Left lung (tissue), 10 donors: ENCODE measurements around the gene SPINT1. TPM values are rescaled to one million over a fixed set of nuclear protein-coding genes. Genes with fewer than 3 reads are reported as not detected.

ENCODE experiments used
- ATAC-seq: fragments of 200-7000 bp; cut with Tn5 transposase; one replicate; pipeline ENCODE4 v1.9.1; 2020; ENCODE audit warnings: moderate library complexity
- DNase-seq, 4 donors: peaks; one replicate each; pipeline ENCODE4 v3.0.0-alpha.2; 2013 to 2020
- H3K27ac ChIP-seq, 2 donors: fragments of 200-600 bp; sonication (generic) in 1 of 2; one replicate each; pipeline versions ENCODE4 v1.5.0 to v1.8.0; 2020 to 2021
- H3K27me3 ChIP-seq, 2 donors: fragments of 200-600 bp; sonication (generic) in 1 of 2; one replicate each; pipeline versions ENCODE4 v1.5.0 to v1.8.0; 2020 to 2021
- H3K36me3 ChIP-seq, 2 donors: fragments of 200-600 bp; sonication (generic) in 1 of 2; one replicate each; pipeline versions ENCODE4 v1.5.0 to v1.8.0; 2020 to 2021
- H3K4me1 ChIP-seq, 2 donors: fragments of 200-600 bp; one replicate each; pipeline ENCODE4 v1.8.0; 2021
- H3K4me3 ChIP-seq, 2 donors: fragments of 200-600 bp; sonication (generic) in 1 of 2; one replicate each; pipeline versions ENCODE4 v1.5.0 to v1.8.0; 2020 to 2021; ENCODE audit warnings: mild to moderate bottlenecking in 1 of 2
- H3K9me3 ChIP-seq, 2 donors: fragments of 200-600 bp; sonication (generic) in 1 of 2; one replicate each; pipeline versions ENCODE4 v1.5.0 to v1.8.0; 2020 to 2021
- CTCF ChIP-seq, 2 donors: fragments of 200-600 bp; sonication (generic) in 1 of 2; IDR thresholded peaks; one replicate each; pipeline versions ENCODE4 v1.5.0 to v1.8.0; 2021; ENCODE audit warnings: antibody characterized with exemption in 2 of 2
- intact Hi-C, 2 donors: fragments of 100-400 bp; cut with DNase I; formaldehyde crosslinking; loops; one replicate each; pipeline versions ENCODE4 v1.11.2 to v1.14.2; 2022
- polyA plus RNA-seq, 6 donors: library from polyadenylated mRNA; unstranded; fragments of 120-200 nt; gene quantifications; one replicate each; pipeline ENCODE4 v1.2.1, GENCODE V29; 2013; ENCODE audit not compliant: insufficient read length in 6 of 6
- total RNA-seq, 2 donors: library from RNA; stranded (reverse); fragmentation: NEBNext Ultra II Directional; extraction: Animal tissue kit (Norgen Biotek cat#: 25700); gene quantifications; one replicate each; pipeline ENCODE4 v1.2.1, GENCODE V29; 2021
- donor health status: DM: no; HTN: yes; CAD: no.
- donor health status: DM: no; HTN: no; CAD: no.

The SPINT1 gene
- total and polyA plus RNA-seq, 8 donors = 51.8 to 160 (median 67.5) TPM

GRCh38 chr15:40808861-40809450, 34.9 kb upstream of the SPINT1 start:
- Histone ChIP-seq H3K4me3 (no peak overlapping the region), H3K27me3 (no peaks in the 10 kb centered on the region), H3K9me3 (no peaks in the 10 kb centered on the region), H3K4me1 (peaks cover 10 to 38% of the 10 kb centered on the region in 2 donors), H3K27ac (no peak overlapping the region), H3K36me3 (peaks cover 0 to 40% of the 10 kb centered on the region in 2 donors)
- DNase-seq (no peak), ATAC-seq (no peak)
- intact Hi-C loops = no loop called here
- no peak for TF ChIP-seq CTCF (IDR thresholded peaks at IDR 0.05)

GRCh38 chr15:40812721-40813425, 31.0 kb upstream of the SPINT1 start:
- H3K9me3 ChIP-seq = no peaks in the 10 kb centered on the region
- peaks cover 3 to 11% of the 10 kb centered on the region in 2 donors for H3K4me1 ChIP-seq
- intact Hi-C loops = no loop called here
- TF ChIP-seq CTCF (IDR thresholded peaks at IDR 0.05) = no peak
- DNase-seq (no peak), ATAC-seq (no peak)
- H3K27me3 ChIP-seq = no peaks in the 10 kb centered on the region
- H3K36me3 ChIP-seq = peaks cover 0 to 52% of the 10 kb centered on the region in 2 donors
- no peak overlapping the region for H3K27ac ChIP-seq
- H3K4me3 ChIP-seq = no peak overlapping the region

- Histone ChIP-seq H3K27me3 (no peaks in the 10 kb centered on the region), H3K4me3 (no peak overlapping the region), H3K9me3 (no peaks in the 10 kb centered on the region), H3K36me3 (peaks cover 0 to 46% of the 10 kb centered on the region in 2 donors), H3K4me1 (no peaks in the 10 kb centered on the region), H3K27ac (no peak overlapping the region)
- TF ChIP-seq CTCF (IDR thresholded peaks at IDR 0.05) = no peak
- ATAC-seq (peak; percentile 36), DNase-seq (peak in 2 of 4 donors; percentile 43 to 61)
- intact Hi-C loops = no loop called here
These were observed 28.7 kb upstream of the SPINT1 start for GRCh38 chr15:40815042-40815698.

- intact Hi-C loops = no loop called here
- Histone ChIP-seq H3K36me3 (peaks cover 0 to 11% of the 10 kb centered on the region in 2 donors), H3K27ac (no peak overlapping the region), H3K4me1 (no peaks in the 10 kb centered on the region), H3K4me3 (no peak overlapping the region), H3K27me3 (no peaks in the 10 kb centered on the region), H3K9me3 (no peaks in the 10 kb centered on the region)
- no peak for ATAC-seq
- no peak for DNase-seq
- TF ChIP-seq CTCF (IDR thresholded peaks at IDR 0.05) = no peak
These were observed 24.8 kb upstream of the SPINT1 start for GRCh38 chr15:40819048-40819447.

GRCh38 chr15:40821195-40821594, 22.7 kb upstream of the SPINT1 start:
- intact Hi-C loops = no loop called here
- Histone ChIP-seq H3K9me3 (no peaks in the 10 kb centered on the region), H3K27ac (no peak overlapping the region), H3K27me3 (no peaks in the 10 kb centered on the region), H3K36me3 (no peaks in the 10 kb centered on the region), H3K4me3 (no peak overlapping the region), H3K4me1 (no peaks in the 10 kb centered on the region)
- TF ChIP-seq CTCF (IDR thresholded peaks at IDR 0.05) = no peak
- no peak for DNase-seq
- no peak for ATAC-seq
